ENCODE measurements around the gene TTC13.

DNA sequence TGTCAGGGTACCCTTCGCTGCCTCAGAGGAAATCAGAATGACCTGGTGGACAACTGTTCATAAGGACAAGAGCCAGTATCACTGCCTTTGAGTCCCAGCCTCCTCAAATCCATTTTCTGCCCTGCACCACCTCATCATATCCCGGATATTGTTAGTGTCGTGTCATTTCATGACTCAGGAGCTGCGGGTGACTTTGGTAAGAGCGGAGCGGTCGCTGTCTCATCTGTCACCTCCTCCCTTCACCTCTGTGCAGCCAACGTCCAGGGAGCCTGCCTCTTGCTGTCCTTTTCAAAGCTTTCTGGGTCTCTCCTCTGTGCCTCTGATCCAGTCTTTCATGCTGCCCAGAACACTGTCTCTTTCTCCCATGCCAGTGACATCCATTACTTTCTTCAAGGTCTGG, 103.3 kb downstream of the TTC13 start:
- TF ChIP-seq, protein P1, sequence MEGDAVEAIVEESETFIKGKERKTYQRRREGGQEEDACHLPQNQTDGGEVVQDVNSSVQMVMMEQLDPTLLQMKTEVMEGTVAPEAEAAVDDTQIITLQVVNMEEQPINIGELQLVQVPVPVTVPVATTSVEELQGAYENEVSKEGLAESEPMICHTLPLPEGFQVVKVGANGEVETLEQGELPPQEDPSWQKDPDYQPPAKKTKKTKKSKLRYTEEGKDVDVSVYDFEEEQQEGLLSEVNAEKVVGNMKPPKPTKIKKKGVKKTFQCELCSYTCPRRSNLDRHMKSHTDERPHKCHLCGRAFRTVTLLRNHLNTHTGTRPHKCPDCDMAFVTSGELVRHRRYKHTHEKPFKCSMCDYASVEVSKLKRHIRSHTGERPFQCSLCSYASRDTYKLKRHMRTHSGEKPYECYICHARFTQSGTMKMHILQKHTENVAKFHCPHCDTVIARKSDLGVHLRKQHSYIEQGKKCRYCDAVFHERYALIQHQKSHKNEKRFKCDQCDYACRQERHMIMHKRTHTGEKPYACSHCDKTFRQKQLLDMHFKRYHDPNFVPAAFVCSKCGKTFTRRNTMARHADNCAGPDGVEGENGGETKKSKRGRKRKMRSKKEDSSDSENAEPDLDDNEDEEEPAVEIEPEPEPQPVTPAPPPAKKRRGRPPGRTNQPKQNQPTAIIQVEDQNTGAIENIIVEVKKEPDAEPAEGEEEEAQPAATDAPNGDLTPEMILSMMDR (IDR thresholded peaks at IDR 0.05) = no peak
- no peak for TF ChIP-seq POLR2A (IDR thresholded peaks at IDR 0.05)

Data from breast epithelium (tissue), 3 donors.